Loucy (cell line): ENCODE results near the gene AARS2.

Experiments
- EZH2phosphoT487 ChIP-seq: fragments of 200-600 bp; IDR thresholded peaks from 2 replicates; pipeline ENCODE4 v1.6.1; 2018; ENCODE audit warnings: antibody characterized with exemption, mild to moderate bottlenecking, moderate library complexity, borderline replicate concordance
- TF ChIP-seq, protein P1 (sequence below): fragments of 200-600 bp; sonication (generic); conservative IDR thresholded peaks from 2 replicates; pipeline ENCODE4 v1.5.1; 2014; ENCODE audit warnings: mild to moderate bottlenecking, antibody characterized with exemption, low read length

DNA sequence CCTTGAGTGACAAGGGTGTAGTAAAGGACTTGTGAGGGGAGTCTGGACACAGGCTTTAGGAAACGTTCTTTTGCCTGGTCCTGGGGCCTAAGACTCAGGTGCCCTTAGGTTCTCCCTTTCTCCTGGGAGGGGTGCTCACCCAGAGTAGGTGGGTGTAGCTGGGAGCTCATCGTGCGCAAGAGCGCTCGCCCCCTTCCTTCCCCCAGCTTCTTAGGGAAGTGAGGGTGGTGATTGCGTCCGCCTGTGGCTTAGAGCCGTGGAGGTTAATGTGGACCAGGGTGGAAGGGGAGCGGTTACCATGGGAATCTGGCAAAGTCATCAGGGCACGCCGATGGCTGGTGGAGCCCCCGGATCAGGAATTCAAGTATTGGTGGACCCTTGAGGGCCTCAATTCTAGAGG is 3.3 kb upstream of the AARS2 start:
- TF ChIP-seq, protein P1, sequence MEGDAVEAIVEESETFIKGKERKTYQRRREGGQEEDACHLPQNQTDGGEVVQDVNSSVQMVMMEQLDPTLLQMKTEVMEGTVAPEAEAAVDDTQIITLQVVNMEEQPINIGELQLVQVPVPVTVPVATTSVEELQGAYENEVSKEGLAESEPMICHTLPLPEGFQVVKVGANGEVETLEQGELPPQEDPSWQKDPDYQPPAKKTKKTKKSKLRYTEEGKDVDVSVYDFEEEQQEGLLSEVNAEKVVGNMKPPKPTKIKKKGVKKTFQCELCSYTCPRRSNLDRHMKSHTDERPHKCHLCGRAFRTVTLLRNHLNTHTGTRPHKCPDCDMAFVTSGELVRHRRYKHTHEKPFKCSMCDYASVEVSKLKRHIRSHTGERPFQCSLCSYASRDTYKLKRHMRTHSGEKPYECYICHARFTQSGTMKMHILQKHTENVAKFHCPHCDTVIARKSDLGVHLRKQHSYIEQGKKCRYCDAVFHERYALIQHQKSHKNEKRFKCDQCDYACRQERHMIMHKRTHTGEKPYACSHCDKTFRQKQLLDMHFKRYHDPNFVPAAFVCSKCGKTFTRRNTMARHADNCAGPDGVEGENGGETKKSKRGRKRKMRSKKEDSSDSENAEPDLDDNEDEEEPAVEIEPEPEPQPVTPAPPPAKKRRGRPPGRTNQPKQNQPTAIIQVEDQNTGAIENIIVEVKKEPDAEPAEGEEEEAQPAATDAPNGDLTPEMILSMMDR, result no peak
- TF ChIP-seq EZH2phosphoT487, result no peak
